Measurements from ENCODE around the gene CREB3L2. TPM values are rescaled to one million over a fixed set of nuclear protein-coding genes. Genes with fewer than 3 reads are reported as not detected.

The CREB3L2 gene
- total RNA-seq, 4 donors from 2014 or later = 7.9 to 19.1 (median 11.7) TPM

DNA sequence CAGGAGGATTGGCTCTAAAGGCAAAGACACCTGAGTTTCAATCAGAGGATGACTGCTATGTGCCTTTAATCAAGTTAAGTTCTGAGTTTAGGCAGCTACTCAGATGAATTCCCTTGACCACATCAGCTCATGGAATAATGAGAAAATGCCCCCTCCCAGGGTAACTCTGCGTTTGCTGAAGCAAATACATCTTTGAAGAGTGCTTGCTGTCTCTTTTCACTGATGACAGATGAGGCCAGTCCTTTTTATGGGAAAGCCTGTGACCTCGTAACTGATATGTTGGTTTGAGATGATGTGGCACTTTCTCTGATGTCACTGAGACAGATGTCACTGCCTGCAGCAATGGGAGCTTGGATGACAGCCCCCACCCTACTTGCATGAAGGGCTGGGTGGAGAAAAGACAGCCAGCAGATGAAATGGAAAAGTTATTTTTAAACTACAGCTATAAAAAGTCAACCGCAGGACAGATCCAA lies 111.4 kb downstream of the CREB3L2 start:
- whole genome bisulfite sequencing, 2 donors = 54 to 68% methylated on average over 3 of the region's 3 CpGs
- TF ChIP-seq POLR2A (IDR thresholded peaks at IDR 0.05) = no peak
- TF ChIP-seq, protein P1, sequence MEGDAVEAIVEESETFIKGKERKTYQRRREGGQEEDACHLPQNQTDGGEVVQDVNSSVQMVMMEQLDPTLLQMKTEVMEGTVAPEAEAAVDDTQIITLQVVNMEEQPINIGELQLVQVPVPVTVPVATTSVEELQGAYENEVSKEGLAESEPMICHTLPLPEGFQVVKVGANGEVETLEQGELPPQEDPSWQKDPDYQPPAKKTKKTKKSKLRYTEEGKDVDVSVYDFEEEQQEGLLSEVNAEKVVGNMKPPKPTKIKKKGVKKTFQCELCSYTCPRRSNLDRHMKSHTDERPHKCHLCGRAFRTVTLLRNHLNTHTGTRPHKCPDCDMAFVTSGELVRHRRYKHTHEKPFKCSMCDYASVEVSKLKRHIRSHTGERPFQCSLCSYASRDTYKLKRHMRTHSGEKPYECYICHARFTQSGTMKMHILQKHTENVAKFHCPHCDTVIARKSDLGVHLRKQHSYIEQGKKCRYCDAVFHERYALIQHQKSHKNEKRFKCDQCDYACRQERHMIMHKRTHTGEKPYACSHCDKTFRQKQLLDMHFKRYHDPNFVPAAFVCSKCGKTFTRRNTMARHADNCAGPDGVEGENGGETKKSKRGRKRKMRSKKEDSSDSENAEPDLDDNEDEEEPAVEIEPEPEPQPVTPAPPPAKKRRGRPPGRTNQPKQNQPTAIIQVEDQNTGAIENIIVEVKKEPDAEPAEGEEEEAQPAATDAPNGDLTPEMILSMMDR (IDR thresholded peaks at IDR 0.05) = no peak
- DNase-seq (ENCODE audit: low spot score in 2 of 2) = no peak
- H3K4me3 ChIP-seq (ENCODE audit: low read depth, poor library complexity, severe bottlenecking) = no peak overlapping the region
- intact Hi-C loops (cut with DNase I; ENCODE audit: low total_unique reads) = no loop called here

- no peak for DNase-seq (ENCODE audit: low spot score in 2 of 2)
- intact Hi-C loops (cut with DNase I; ENCODE audit: low total_unique reads) = loop anchor here (5.0 kb wide), 1 partner anchor 221 kb away; no protein-coding TSS in a partner anchor
- 84 to 97% methylated on average over 2 of the region's 2 CpGs for WGBS, 2 donors
- TF ChIP-seq, protein P1 (IDR thresholded peaks at IDR 0.05) = no peak
- TF ChIP-seq POLR2A (IDR thresholded peaks at IDR 0.05) = no peak
- H3K4me3 ChIP-seq (ENCODE audit: low read depth, poor library complexity, severe bottlenecking) = no peak overlapping the region
Measured at GRCh38 chr7:137888241-137888640, 113.6 kb downstream of the CREB3L2 start.

DNA sequence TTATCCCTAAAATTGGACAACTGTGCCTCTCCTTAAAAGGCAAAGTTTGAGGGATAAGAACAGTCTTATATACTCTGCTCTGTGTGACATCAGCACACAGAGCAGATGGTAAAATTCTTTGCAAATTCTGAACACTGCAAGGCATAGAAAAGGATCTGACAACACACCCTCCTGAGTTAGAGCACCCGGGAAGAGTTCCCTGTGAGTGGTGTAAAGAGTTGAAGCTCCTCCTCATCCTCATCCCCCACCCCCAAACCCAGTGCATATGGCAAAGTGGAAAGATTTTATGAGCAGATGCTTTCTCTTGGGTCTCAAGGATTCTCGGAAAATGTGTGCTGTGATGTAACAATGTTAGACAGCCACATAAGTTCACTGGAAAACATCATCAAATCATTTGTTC lies 115.1 kb downstream of the CREB3L2 start:
- WGBS, 2 donors = 72 to 75% methylated on average over 2 of the region's 2 CpGs
- no peak for DNase-seq (ENCODE audit: low spot score in 2 of 2)
- no peak overlapping the region for H3K4me3 ChIP-seq (ENCODE audit: low read depth, poor library complexity, severe bottlenecking)
- intact Hi-C loops (cut with DNase I; ENCODE audit: low total_unique reads) = loop anchor here (5.0 kb wide), 1 partner anchor 219 kb away; no protein-coding TSS in a partner anchor
- TF ChIP-seq POLR2A (IDR thresholded peaks at IDR 0.05) = no peak
- TF ChIP-seq, protein P1 (IDR thresholded peaks at IDR 0.05) = no peak

- H3K4me3 ChIP-seq (ENCODE audit: low read depth, poor library complexity, severe bottlenecking) = no peak overlapping the region
- intact Hi-C loops (cut with DNase I; ENCODE audit: low total_unique reads) = loop anchor here (5.0 kb wide), 1 partner anchor 219 kb away; no protein-coding TSS in a partner anchor
- TF ChIP-seq POLR2A (IDR thresholded peaks at IDR 0.05) = no peak
- TF ChIP-seq, protein P1 (IDR thresholded peaks at IDR 0.05) = no peak
- DNase-seq (ENCODE audit: low spot score in 2 of 2) = no peak
- WGBS, 2 donors = 80 to 81% methylated on average over 3 of the region's 3 CpGs
Measured at GRCh38 chr7:137886281-137886680, 115.6 kb downstream of the CREB3L2 start.

GRCh38 chr7:137885678-137886077 lies 116.2 kb downstream of the CREB3L2 start:
- WGBS, 2 donors = 78 to 82% methylated on average over 5 of the region's 5 CpGs
- no peak for DNase-seq (ENCODE audit: low spot score in 2 of 2)
- H3K4me3 ChIP-seq (ENCODE audit: low read depth, poor library complexity, severe bottlenecking) = no peak overlapping the region
- intact Hi-C loops (cut with DNase I; ENCODE audit: low total_unique reads) = loop anchor here (5.0 kb wide), 1 partner anchor 218 kb away; no protein-coding TSS in a partner anchor
- TF ChIP-seq, protein P1 (IDR thresholded peaks at IDR 0.05) = no peak
- TF ChIP-seq POLR2A (IDR thresholded peaks at IDR 0.05) = no peak

DNA sequence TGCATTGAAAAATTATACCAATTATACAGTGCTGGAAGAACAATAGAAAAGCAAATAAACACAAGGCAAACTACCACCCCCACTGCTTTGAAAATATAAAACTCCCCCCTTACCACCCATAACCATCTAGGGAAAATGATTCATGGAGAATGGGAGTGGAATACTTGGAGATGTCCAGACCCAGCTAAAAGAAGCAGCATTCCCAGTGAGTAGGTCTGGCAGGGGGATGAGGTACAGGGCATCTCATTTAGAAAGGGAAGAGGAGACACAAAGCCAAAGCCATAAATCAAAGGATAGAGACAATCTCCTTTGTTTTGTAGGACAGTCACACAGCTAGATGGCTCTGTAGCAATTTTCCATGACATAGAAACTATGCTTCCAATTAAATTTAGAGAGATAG lies 119.1 kb downstream of the CREB3L2 start:
- H3K4me3 ChIP-seq (ENCODE audit: low read depth, poor library complexity, severe bottlenecking) = no peak overlapping the region
- DNase-seq (ENCODE audit: low spot score in 2 of 2) = no peak
- intact Hi-C loops (cut with DNase I; ENCODE audit: low total_unique reads) = no loop called here
- no peak for TF ChIP-seq POLR2A (IDR thresholded peaks at IDR 0.05)
- TF ChIP-seq, protein P1 (IDR thresholded peaks at IDR 0.05) = no peak

Measured in lower leg skin (tissue), 4 donors.